Measurements from ENCODE around the gene GSK3B.

The GSK3B gene

GRCh38 chr3:120139140-120139539 lies 44.9 kb upstream of the GSK3B start:
- H3K36me3 ChIP-seq (replicated peaks in 1 of 2; ENCODE audit: control insufficient read depth in 2 of 2, insufficient read depth in 2 of 2, low read length in 2 of 2): no peaks in the 10 kb centered on the region
- no peak overlapping the region for H3K14ac ChIP-seq (ENCODE audit: low read length)
- no peak overlapping the region for H2BK120ac ChIP-seq (ENCODE audit: low read depth, low read length)
- H3K4me1 ChIP-seq (ENCODE audit: control insufficient read depth in 2 of 2, insufficient read depth in 1 of 2, low read depth in 1 of 2, low read length in 2 of 2): peaks cover 0 to under 1% of the 10 kb centered on the region in 2 donors
- H4K8ac ChIP-seq (ENCODE audit: low read depth, low read length): no peak overlapping the region
- no peak overlapping the region for H4K91ac ChIP-seq (ENCODE audit: low read depth, low read length, poor library complexity)
- H2AFZ ChIP-seq (ENCODE audit: low read length): no peak overlapping the region
- no peak overlapping the region for H2BK5ac ChIP-seq (ENCODE audit: low read length)
- H3K9ac ChIP-seq (ENCODE audit: low read depth, low read length, poor library complexity): no peak overlapping the region
- H3K4ac ChIP-seq (ENCODE audit: low read length): no peak overlapping the region
- no peaks in the 10 kb centered on the region for H3K9me3 ChIP-seq (replicated peaks in 1 of 2; ENCODE audit: control insufficient read depth in 2 of 2, insufficient read depth in 1 of 2, low read depth in 1 of 2, low read length in 2 of 2)
- H2BK12ac ChIP-seq (ENCODE audit: low read length): no peak overlapping the region
- DNase-seq (ENCODE audit: low spot score): no peak
- no peak overlapping the region for H3K18ac ChIP-seq (ENCODE audit: low read length)
- H3K23ac ChIP-seq (ENCODE audit: low read depth, low read length, poor library complexity): no peak overlapping the region
- no peak overlapping the region for H2AK5ac ChIP-seq (ENCODE audit: low read depth, low read length)
- no peaks in the 10 kb centered on the region for H3K27me3 ChIP-seq (ENCODE audit: control insufficient read depth in 3 of 3, insufficient read depth in 3 of 3, low read depth in 1 of 3, low read length in 3 of 3)
- no peak overlapping the region for H3K4me2 ChIP-seq (ENCODE audit: insufficient read depth, low read length, poor library complexity, severe bottlenecking)
- no peak overlapping the region for H3K4me3 ChIP-seq (ENCODE audit: low read length in 2 of 2)
- no peak overlapping the region for H3K27ac ChIP-seq (replicated peaks; ENCODE audit: low read length)
- no peak overlapping the region for H2BK15ac ChIP-seq (ENCODE audit: low read length)
- no peaks in the 10 kb centered on the region for H3K79me1 ChIP-seq (ENCODE audit: low read depth, low read length)
- WGBS, 2 donors (ENCODE audit: extremely low coverage in 2 of 2, insufficient read length in 2 of 2, insufficient replicate concordance in 1 of 2): no CpG with 5 or more reads among the region's 4 CpGs

DNA sequence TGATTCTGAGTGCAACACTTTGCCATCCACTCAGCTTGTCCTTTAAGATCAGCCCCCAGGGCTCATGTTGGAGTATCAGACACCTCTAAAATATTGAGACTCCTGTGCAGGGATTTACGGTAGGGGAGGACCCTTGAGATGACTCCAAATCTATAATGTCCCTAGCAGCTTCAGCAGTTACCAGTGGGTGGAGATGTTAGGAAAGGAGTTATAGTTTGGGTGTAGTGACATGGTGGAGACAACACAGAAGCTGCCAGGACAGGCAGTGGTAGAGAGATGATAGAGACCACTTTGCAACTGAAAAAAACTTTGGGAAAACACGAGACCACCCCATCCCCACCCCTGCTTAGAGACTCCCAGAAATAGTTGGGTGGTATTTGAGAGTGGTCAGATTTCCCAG lies 43.3 kb upstream of the GSK3B start:
- Histone ChIP-seq H2AK5ac (ENCODE audit: low read depth, low read length) (no peak overlapping the region), H2AFZ (ENCODE audit: low read length) (no peak overlapping the region), H3K79me1 (ENCODE audit: low read depth, low read length) (no peaks in the 10 kb centered on the region), H3K4me2 (ENCODE audit: insufficient read depth, low read length, poor library complexity, severe bottlenecking) (no peak overlapping the region), H3K27ac (replicated peaks; ENCODE audit: low read length) (no peak overlapping the region), H3K4me3 (ENCODE audit: low read length in 2 of 2) (no peak overlapping the region), H2BK5ac (ENCODE audit: low read length) (no peak overlapping the region), H3K14ac (ENCODE audit: low read length) (no peak overlapping the region), H2BK15ac (ENCODE audit: low read length) (no peak overlapping the region), H3K9ac (ENCODE audit: low read depth, low read length, poor library complexity) (no peak overlapping the region), H3K4me1 (ENCODE audit: control insufficient read depth in 2 of 2, insufficient read depth in 1 of 2, low read depth in 1 of 2, low read length in 2 of 2) (no peaks in the 10 kb centered on the region), H3K23ac (ENCODE audit: low read depth, low read length, poor library complexity) (no peak overlapping the region), H2BK120ac (ENCODE audit: low read depth, low read length) (no peak overlapping the region), H3K36me3 (replicated peaks in 1 of 2; ENCODE audit: control insufficient read depth in 2 of 2, insufficient read depth in 2 of 2, low read length in 2 of 2) (no peaks in the 10 kb centered on the region), H2BK12ac (ENCODE audit: low read length) (no peak overlapping the region), H4K91ac (ENCODE audit: low read depth, low read length, poor library complexity) (no peak overlapping the region), H3K9me3 (replicated peaks in 1 of 2; ENCODE audit: control insufficient read depth in 2 of 2, insufficient read depth in 1 of 2, low read depth in 1 of 2, low read length in 2 of 2) (no peaks in the 10 kb centered on the region), H3K27me3 (ENCODE audit: control insufficient read depth in 3 of 3, insufficient read depth in 3 of 3, low read depth in 1 of 3, low read length in 3 of 3) (no peaks in the 10 kb centered on the region), H3K4ac (ENCODE audit: low read length) (no peak overlapping the region), H3K18ac (ENCODE audit: low read length) (no peak overlapping the region), H4K8ac (ENCODE audit: low read depth, low read length) (no peak overlapping the region)
- no peak for DNase-seq (ENCODE audit: low spot score)
- WGBS, 2 donors (ENCODE audit: extremely low coverage in 2 of 2, insufficient read length in 2 of 2, insufficient replicate concordance in 1 of 2): no CpG with 5 or more reads among the region's 2 CpGs

GRCh38 chr3:120130656-120131055 lies 36.4 kb upstream of the GSK3B start:
- Histone ChIP-seq H3K4me1 (ENCODE audit: control insufficient read depth in 2 of 2, insufficient read depth in 1 of 2, low read depth in 1 of 2, low read length in 2 of 2) (no peaks in the 10 kb centered on the region), H3K4me2 (ENCODE audit: insufficient read depth, low read length, poor library complexity, severe bottlenecking) (no peak overlapping the region), H3K36me3 (replicated peaks in 1 of 2; ENCODE audit: control insufficient read depth in 2 of 2, insufficient read depth in 2 of 2, low read length in 2 of 2) (no peaks in the 10 kb centered on the region), H4K8ac (ENCODE audit: low read depth, low read length) (no peak overlapping the region), H3K4me3 (ENCODE audit: low read length in 2 of 2) (no peak overlapping the region), H2BK15ac (ENCODE audit: low read length) (no peak overlapping the region), H3K23ac (ENCODE audit: low read depth, low read length, poor library complexity) (no peak overlapping the region), H2BK120ac (ENCODE audit: low read depth, low read length) (no peak overlapping the region), H2BK12ac (ENCODE audit: low read length) (no peak overlapping the region), H2BK5ac (ENCODE audit: low read length) (no peak overlapping the region), H3K9me3 (replicated peaks in 1 of 2; ENCODE audit: control insufficient read depth in 2 of 2, insufficient read depth in 1 of 2, low read depth in 1 of 2, low read length in 2 of 2) (no peaks in the 10 kb centered on the region), H3K4ac (ENCODE audit: low read length) (no peak overlapping the region), H3K27ac (replicated peaks; ENCODE audit: low read length) (no peak overlapping the region), H3K27me3 (ENCODE audit: control insufficient read depth in 3 of 3, insufficient read depth in 3 of 3, low read depth in 1 of 3, low read length in 3 of 3) (no peaks in the 10 kb centered on the region), H3K79me1 (ENCODE audit: low read depth, low read length) (no peaks in the 10 kb centered on the region), H2AFZ (ENCODE audit: low read length) (no peak overlapping the region), H4K91ac (ENCODE audit: low read depth, low read length, poor library complexity) (no peak overlapping the region), H3K9ac (ENCODE audit: low read depth, low read length, poor library complexity) (no peak overlapping the region), H2AK5ac (ENCODE audit: low read depth, low read length) (no peak overlapping the region), H3K14ac (ENCODE audit: low read length) (no peak overlapping the region), H3K18ac (ENCODE audit: low read length) (no peak overlapping the region)
- DNase-seq (ENCODE audit: low spot score): no peak
- no CpG with 5 or more reads among the region's 3 CpGs for WGBS, 2 donors (ENCODE audit: extremely low coverage in 2 of 2, insufficient read length in 2 of 2, insufficient replicate concordance in 1 of 2)

GRCh38 chr3:120129718-120130513 lies 35.7 kb upstream of the GSK3B start:
- Histone ChIP-seq H3K9ac (ENCODE audit: low read depth, low read length, poor library complexity) (no peak overlapping the region), H3K4me2 (ENCODE audit: insufficient read depth, low read length, poor library complexity, severe bottlenecking) (no peak overlapping the region), H3K27ac (replicated peaks; ENCODE audit: low read length) (no peak overlapping the region), H3K79me1 (ENCODE audit: low read depth, low read length) (no peaks in the 10 kb centered on the region), H2BK12ac (ENCODE audit: low read length) (no peak overlapping the region), H3K9me3 (replicated peaks in 1 of 2; ENCODE audit: control insufficient read depth in 2 of 2, insufficient read depth in 1 of 2, low read depth in 1 of 2, low read length in 2 of 2) (no peaks in the 10 kb centered on the region), H4K8ac (ENCODE audit: low read depth, low read length) (no peak overlapping the region), H3K36me3 (replicated peaks in 1 of 2; ENCODE audit: control insufficient read depth in 2 of 2, insufficient read depth in 2 of 2, low read length in 2 of 2) (no peaks in the 10 kb centered on the region), H3K27me3 (ENCODE audit: control insufficient read depth in 3 of 3, insufficient read depth in 3 of 3, low read depth in 1 of 3, low read length in 3 of 3) (no peaks in the 10 kb centered on the region), H3K18ac (ENCODE audit: low read length) (no peak overlapping the region), H2AFZ (ENCODE audit: low read length) (no peak overlapping the region), H3K14ac (ENCODE audit: low read length) (no peak overlapping the region), H3K4me3 (ENCODE audit: low read length in 2 of 2) (no peak overlapping the region), H2AK5ac (ENCODE audit: low read depth, low read length) (no peak overlapping the region), H4K91ac (ENCODE audit: low read depth, low read length, poor library complexity) (no peak overlapping the region), H2BK120ac (ENCODE audit: low read depth, low read length) (no peak overlapping the region), H3K23ac (ENCODE audit: low read depth, low read length, poor library complexity) (no peak overlapping the region), H2BK5ac (ENCODE audit: low read length) (no peak overlapping the region), H3K4me1 (ENCODE audit: control insufficient read depth in 2 of 2, insufficient read depth in 1 of 2, low read depth in 1 of 2, low read length in 2 of 2) (no peaks in the 10 kb centered on the region), H2BK15ac (ENCODE audit: low read length) (no peak overlapping the region), H3K4ac (ENCODE audit: low read length) (no peak overlapping the region)
- no CpG with 5 or more reads among the region's 2 CpGs for WGBS, 2 donors (ENCODE audit: extremely low coverage in 2 of 2, insufficient read length in 2 of 2, insufficient replicate concordance in 1 of 2)
- DNase-seq (ENCODE audit: low spot score): no peak
